Measurements from ENCODE around the gene LEMD3.
A peak's percentile ranks its signal among the peaks of the same experiment; 100 is the strongest.

LEMD3 gene

DNA sequence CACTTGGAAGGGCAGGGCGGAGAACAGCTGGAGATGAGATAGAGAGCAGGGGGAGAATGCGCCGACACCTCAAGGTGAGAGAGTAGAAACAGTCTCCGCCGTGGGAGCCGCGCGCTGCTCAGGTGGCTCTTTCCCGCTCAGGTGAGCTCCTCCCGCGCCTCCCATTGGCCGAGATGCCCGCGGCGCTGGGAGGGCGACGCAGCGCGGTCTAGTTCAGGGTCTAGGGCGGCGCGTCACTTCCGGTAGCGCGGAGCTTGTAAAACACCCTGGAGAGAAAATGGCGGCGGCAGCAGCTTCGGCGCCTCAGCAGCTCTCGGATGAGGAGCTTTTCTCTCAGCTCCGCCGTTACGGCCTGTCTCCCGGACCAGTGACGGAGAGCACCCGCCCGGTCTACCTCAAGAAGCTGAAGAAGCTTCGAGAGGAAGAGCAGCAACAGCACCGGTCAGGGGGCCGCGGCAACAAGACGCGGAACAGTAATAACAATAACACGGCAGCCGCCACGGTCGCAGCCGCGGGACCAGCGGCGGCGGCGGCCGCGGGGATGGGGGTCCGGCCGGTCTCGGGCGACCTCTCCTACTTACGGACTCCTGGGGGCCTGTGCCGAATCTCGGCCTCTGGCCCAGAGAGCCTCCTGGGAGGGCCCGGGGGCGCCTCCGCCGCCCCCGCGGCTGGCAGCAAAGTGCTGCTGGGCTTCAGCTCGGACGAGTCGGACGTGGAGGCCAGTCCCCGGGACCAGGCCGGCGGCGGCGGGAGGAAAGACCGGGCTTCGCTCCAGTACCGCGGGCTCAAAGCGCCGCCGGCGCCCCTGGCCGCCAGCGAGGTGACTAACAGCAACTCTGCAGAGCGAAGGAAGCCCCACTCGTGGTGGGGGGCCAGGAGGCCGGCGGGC, at the start of gene LEMD3:
Gene LEMD3 (plus strand): TSS at position 264 of the 889 bp plus-strand sequence. CDS start 14 bp downstream, at position 278.
- peak; percentile 92 for DNase-seq

DNA sequence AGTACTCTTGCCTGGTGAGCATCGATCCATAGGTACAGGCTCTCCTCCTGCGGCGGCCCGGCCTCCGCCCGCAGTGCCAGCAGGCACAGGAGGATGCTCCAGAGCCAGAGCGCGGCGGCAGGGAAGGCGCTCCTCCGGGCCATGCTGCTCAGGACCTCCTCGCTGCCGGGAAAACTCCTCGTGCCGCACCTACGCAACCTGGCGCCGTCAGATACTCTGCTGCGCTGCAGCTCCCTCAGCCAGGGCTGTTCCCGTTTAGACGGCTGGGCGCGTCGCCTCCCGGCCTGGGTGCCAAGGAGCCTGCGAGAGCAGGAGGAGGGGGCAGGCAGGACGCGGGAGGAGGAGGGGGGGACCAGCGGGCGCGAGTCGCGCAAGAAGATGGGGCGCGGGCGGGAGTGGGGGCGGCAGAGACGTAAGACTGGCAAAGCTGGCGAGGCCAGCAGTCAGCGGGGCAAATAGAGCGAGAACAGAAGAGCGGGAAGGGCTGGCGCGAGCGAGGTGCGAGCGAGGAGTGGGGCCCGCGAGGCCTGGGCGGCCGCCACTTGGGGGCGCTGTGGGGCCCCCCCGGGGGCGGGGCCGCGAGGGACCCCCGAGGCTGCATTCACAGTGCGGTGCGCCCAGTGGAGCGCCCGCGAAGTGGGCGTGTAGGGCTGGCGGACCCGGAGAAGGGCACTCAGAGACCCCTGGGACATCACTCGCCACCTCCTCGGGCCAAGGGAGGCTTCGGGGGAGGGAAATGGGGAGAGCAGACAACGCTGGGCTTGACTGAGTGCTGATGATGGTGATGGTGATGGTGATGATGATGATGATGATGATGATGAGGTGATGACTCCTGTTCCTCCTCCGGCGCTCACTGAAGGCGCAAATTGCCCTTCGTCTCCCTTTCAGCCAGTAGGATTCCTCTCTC, 48.1 kb upstream of the LEMD3 start, which contains the start of gene WIF1:
Gene WIF1 (minus strand): TSS at position 257 of the 907 bp plus-strand sequence. CDS start 114 bp downstream, at position 143.
- DNase-seq, result no peak

DNA sequence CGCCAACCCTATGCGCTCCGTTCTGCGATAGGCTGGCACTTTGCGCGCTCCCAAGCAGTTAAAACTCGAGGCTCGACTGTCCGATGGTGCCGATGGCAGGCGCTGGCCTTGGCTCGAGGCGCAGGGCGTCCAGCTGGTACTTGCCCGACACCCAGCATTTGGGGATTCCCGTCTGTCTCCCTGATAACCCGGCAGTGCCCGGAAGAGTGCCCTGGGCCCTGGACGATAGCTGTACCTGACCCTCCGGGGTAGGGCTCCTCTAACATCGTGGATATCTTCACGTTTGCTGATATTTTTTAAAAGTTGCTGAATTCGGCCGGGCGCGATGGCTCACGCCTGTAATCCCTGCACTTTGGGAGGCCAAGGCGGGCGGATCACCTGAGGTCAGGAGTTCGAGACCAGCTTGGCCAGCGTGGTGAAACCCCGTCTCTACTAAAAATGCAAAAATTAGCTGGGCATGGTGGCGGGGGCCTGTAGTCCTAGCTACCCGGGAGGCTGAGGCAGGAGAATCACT, 47.4 kb upstream of the LEMD3 start:
- DNase-seq, result no peak

GRCh38 chr12:65122703-65123102, 46.7 kb upstream of the LEMD3 start:
- no peak for DNase-seq

DNA sequence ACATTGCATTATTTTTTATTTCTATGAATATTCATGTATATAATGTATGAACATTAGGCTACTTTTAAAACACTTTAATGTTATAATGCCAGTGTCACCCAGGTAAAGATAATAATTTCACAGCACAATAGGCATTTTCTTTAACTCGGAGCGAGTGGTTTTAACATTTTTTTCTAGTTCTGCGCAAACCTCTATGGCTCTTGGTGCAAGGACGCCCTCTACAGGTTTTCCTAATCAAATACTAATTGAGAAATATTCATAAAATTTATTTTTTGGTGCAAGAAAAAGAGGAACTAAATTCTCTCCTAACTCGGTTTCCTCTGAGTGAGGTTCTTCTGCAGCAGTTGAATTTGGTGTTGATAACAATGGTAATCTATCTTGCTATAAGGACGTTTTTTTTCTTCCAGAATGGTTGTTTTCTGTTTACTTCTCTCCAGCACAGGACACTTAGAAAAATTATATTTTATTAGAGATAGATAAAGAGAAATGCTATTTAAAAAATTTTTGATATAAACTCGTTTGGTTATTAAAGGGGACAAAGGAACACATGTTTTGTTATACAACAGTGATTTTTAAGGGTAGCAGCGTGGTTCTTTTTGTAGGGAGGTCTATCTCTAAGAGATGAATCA, 45.8 kb upstream of the LEMD3 start:
- no peak for DNase-seq

- no peak for DNase-seq
Observed at GRCh38 chr12:65125247-65125646, 44.1 kb upstream of the LEMD3 start.

- DNase-seq, result no peak
Observed at GRCh38 chr12:65125975-65126374, 43.4 kb upstream of the LEMD3 start.

- no peak for DNase-seq
Observed at GRCh38 chr12:65126482-65126881, 42.9 kb upstream of the LEMD3 start.

DNA sequence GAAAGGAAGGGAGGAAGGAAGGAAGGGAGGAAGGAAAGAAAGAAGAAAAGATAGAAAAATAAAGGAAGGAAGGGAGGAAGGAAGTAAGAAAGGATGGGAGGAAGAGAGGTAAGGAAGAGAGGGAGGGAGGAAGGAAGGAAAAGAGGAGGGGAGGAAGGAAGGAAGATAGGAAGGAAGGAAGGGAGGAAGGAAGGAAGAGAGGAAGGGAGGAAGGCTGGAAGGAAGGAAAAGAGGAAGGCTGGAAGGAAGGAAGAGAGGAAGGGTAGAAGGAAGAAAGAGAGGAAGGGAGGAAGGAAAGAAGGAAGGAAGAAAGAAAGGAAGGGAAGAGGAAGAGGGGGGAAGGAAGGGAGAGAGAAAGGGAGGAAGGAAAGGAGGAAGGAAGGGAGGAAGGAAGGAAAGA, 35.5 kb upstream of the LEMD3 start:
- no peak for DNase-seq

DNA sequence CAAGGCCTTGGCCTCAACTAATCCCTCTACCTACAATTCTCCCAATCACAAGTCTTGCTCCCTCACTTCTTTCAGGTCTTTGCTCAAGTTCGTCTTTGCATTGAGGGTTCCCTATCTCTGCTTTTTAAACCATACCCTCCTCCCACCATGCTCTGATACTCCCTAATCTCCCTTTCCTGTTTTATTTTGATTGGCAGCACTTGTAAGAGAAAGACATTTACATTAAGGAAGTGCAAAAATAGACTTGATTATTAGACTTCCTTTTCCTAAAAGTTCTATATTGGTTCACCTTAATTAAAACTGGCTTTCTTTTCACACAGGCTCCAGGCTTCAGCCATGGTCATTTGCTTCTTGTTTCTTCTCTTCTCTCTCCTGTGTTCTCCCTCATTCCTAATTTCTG, 30.0 kb upstream of the LEMD3 start:
- DNase-seq, result no peak

GRCh38 chr12:65140738-65141137, 28.6 kb upstream of the LEMD3 start:
- DNase-seq, result no peak

DNA sequence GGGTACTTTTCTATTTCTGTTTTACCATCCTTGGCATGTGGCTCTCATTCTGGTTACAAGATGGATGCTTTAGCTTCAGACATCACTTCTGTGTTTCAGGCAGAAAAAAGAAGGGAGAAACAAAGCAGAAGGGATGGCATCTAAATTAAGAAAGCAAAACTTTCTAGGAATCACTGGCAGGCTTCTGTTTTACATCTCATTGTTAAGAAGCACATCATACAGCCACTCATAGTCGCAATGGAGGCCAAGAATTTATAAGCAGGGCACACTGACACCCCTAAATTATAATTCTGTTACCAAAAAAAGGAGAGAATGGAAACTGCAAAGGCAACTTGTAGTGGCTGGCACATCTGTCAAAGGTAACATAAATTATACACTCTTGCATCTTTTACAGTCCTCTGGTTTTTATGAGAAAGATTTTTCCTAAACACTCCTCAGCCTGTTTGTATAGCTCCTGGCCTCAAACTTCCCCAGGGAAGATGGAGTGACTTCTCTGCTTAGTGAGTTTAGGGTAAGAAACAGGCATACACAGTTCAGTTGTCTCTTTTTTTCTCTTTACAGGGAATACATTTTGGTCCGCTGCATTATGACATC, 22.0 kb upstream of the LEMD3 start:
- no peak for DNase-seq

- DNase-seq, result no peak
Observed at GRCh38 chr12:65152012-65152411, 17.4 kb upstream of the LEMD3 start.

- DNase-seq, result no peak
Observed at GRCh38 chr12:65152596-65152995, 16.8 kb upstream of the LEMD3 start.

DNA sequence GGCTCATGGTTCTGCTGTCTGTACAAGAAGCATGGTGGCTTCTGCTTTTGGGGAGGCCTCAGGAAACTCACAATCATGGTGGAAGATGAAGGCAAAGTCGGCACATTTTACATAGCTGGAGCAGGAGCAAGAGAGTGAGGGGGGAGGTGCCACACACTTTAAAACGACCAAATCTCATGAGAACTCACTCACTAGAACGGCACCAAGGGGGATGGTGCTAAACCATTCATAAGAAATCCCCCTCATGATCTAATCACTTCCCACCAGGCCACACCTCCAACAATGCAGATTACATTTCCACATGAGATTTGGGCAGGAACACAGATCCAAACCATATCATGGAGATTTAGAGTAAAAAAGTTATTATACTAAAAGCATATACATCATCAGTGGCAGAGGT, 13.6 kb upstream of the LEMD3 start:
- DNase-seq, result no peak

GRCh38 chr12:65156366-65156841, 13.0 kb upstream of the LEMD3 start:
- DNase-seq, result no peak

GRCh38 chr12:65157091-65157490, 12.3 kb upstream of the LEMD3 start:
- no peak for DNase-seq

- DNase-seq, result no peak
Observed at GRCh38 chr12:65162609-65163008, 6.8 kb upstream of the LEMD3 start.

DNA sequence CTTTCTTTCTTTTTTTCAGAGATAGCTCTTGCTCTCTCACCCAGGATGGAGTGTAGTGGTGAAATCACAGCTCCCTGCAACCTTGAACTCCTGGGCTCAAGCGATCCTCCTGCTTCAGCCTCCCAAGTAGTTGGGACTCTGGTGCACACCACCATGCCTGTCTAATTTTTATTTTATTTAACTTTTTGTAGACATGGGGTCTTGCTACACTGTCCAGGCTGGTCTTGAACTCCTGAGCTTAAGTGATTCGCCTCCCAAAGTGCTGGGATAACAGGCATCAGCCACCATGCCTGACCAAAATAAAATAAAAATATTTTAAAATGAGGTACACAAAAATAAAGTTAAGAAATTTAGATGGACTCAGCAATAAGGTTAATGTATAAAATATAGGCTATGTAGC, 5.1 kb upstream of the LEMD3 start:
- DNase-seq, result no peak

GRCh38 chr12:65164774-65165173, 4.6 kb upstream of the LEMD3 start:
- no peak for DNase-seq

GRCh38 chr12:65168681-65169319, 583 bp upstream of the LEMD3 start:
- DNase-seq, result no peak
